CD4-positive, alpha-beta T cell (primary cell): ENCODE results near the gene SMIM1. TPM values are rescaled to one million over a fixed set of nuclear protein-coding genes. Genes with fewer than 3 reads are reported as not detected.

Source experiments
- ATAC-seq: fragments of 200-7000 bp; cut with Tn5 transposase; one replicate; pipeline ENCODE4 v1.10.0; 2022; ENCODE audit warnings: mild to moderate bottlenecking; ENCODE audit not compliant: poor library complexity
- CTCF ChIA-PET: fragments of 350-600 bp; sonication (Branson Sonifier 250); formaldehyde crosslinking; loops from one replicate; lab custom pipeline; 2021; ENCODE audit warnings: antibody characterized with exemption, inconsistent platforms; lab: Charles Lee
- POLR2A ChIA-PET: fragments of 350-600 bp; sonication (Branson Sonifier 250); formaldehyde crosslinking; loops from one replicate; lab custom pipeline; 2021; ENCODE audit warnings: antibody characterized with exemption, inconsistent platforms; lab: Charles Lee
- DNase-seq, 14 experiments: peaks; one replicate each; pipeline ENCODE4 v3.0.0-alpha.2; 2013 to 2020; ENCODE audit warnings: mixed read lengths in 2 of 14
- H3K27ac ChIP-seq, 2 donors: one replicate each; pipeline versions ENCODE4 v1.5.1 to v1.7.0; 2013; ENCODE audit warnings: low read length in 2 of 2, low read depth in 1 of 2, mild to moderate bottlenecking in 1 of 2
- H3K27me3 ChIP-seq, 2 experiments: 1 replicate in 1 of 2; 2 replicates in 1 of 2; pipeline versions ENCODE4 v1.6.1 to v1.7.0; 2013; ENCODE audit warnings: low read length in 2 of 2, control low read depth in 1 of 2, mild to moderate bottlenecking in 1 of 2, moderate library complexity in 1 of 2; ENCODE audit not compliant: insufficient read depth in 2 of 2, control insufficient read depth in 1 of 2
- H3K36me3 ChIP-seq: one replicate; pipeline ENCODE4 v1.6.1; 2013; ENCODE audit warnings: low read length, control low read depth; ENCODE audit not compliant: insufficient read depth
- H3K4me1 ChIP-seq: one replicate; pipeline ENCODE4 v1.6.1; 2013; ENCODE audit warnings: low read length, control low read depth; ENCODE audit not compliant: insufficient read depth
- H3K4me3 ChIP-seq: one replicate; pipeline ENCODE4 v1.5.1; 2013; ENCODE audit warnings: mild to moderate bottlenecking, low read length, moderate library complexity
- H3K9me3 ChIP-seq, 2 experiments: 1 replicate in 1 of 2; 2 replicates in 1 of 2; pipeline versions ENCODE4 v1.6.1 to v1.7.0; 2013; ENCODE audit warnings: low read length in 2 of 2, mild to moderate bottlenecking in 2 of 2, control low read depth in 1 of 2, moderate library complexity in 1 of 2; ENCODE audit not compliant: control insufficient read depth in 1 of 2, insufficient read depth in 1 of 2
- H3K27ac Mint-ChIP-seq: one replicate; pipeline ENCODE4 v1.8.0; 2020; ENCODE audit warnings: mixed read lengths
- H3K27me3 Mint-ChIP-seq: one replicate; pipeline ENCODE4 v1.8.0; 2021; ENCODE audit warnings: mixed read lengths
- H3K36me3 Mint-ChIP-seq: one replicate; pipeline ENCODE4 v1.8.0; 2021; ENCODE audit warnings: low read depth, mixed read lengths
- H3K4me1 Mint-ChIP-seq: one replicate; pipeline ENCODE4 v1.8.0; 2021; ENCODE audit warnings: low read depth, mixed read lengths
- H3K4me3 Mint-ChIP-seq: one replicate; pipeline ENCODE4 v1.8.0; 2020; ENCODE audit warnings: mild to moderate bottlenecking, mixed read lengths
- H3K9me3 Mint-ChIP-seq: one replicate; pipeline ENCODE4 v1.8.0; 2020; ENCODE audit warnings: mixed read lengths
- intact Hi-C, 2 experiments: fragments of 100-400 bp; cut with DNase I in 1 of 2; cut with micrococcal nuclease in 1 of 2; formaldehyde crosslinking; loops; one replicate each; pipeline versions ENCODE4 v1.15.1 to v1.9.0; 2023 to 2025; cut with DNase I, micrococcal nuclease
- total RNA-seq, 174 experiments: library from RNA in 2 of 174; stranded (reverse) in 2 of 174; gene quantifications; one replicate each; pipeline ENCODE4 v1.2.3 and lab custom pipeline; 2021 to 2026
- TF ChIP-seq, protein P1 (sequence below): fragments of 200-600 bp; IDR thresholded peaks from one replicate; pipeline ENCODE4 v1.8.0; 2022; ENCODE audit warnings: antibody characterized with exemption, mild to moderate bottlenecking

The SMIM1 gene
- total RNA-seq, 2 experiments from 2014 or later: 1.8 to 2.6 TPM

DNA sequence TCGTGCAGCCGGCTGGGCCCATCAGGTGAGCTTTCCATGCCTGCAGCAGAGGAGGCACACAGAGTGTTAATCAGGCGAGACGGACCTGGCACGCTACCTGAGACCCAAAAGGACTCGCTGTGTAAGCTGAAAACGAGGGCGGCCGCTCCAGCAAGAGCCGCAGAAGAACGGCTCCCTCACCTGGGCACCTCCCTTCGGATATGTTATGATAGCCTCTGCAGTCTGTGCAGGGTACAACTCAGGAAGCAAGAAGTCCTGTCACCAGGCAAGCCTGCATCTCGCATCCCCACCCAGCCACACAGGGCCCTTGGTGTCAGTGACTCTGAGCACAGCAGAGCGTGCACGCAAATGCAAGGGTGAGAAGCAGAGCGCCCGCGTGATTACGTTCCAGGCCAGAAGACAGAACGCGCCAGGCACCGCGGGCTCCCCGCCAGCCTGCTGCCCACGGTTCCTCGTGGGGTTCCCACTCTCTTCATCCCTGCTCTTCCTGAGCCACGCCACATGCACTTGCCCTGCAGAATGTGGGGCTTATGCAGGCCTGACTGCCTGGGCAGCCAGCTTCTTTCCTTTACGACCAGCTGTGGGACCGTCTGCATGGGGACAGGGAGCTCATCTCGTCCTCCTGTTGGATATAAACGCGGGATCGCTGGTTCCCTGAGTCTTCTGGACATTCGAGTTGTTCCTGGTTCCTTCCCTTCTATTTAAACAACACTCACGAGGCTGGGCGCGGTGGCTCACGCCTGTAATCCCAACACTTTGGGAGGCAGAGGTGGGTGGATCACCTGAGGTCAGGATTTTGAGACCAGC is 44.0 kb downstream of the SMIM1 start:
- Histone ChIP-seq H3K9me3 (peaks cover 0 to 5% of the 10 kb centered on the region in 2 experiments), H3K4me3 (no peak overlapping the region), H3K27ac (no peak overlapping the region), H3K36me3 (peaks cover 40% of the 10 kb centered on the region), H3K27me3 (no peaks in the 10 kb centered on the region), H3K4me1 (no peaks in the 10 kb centered on the region)
- ATAC-seq (no peak), DNase-seq (no peak)
- intact Hi-C loops: no loop called here
- TF ChIP-seq, protein P1, sequence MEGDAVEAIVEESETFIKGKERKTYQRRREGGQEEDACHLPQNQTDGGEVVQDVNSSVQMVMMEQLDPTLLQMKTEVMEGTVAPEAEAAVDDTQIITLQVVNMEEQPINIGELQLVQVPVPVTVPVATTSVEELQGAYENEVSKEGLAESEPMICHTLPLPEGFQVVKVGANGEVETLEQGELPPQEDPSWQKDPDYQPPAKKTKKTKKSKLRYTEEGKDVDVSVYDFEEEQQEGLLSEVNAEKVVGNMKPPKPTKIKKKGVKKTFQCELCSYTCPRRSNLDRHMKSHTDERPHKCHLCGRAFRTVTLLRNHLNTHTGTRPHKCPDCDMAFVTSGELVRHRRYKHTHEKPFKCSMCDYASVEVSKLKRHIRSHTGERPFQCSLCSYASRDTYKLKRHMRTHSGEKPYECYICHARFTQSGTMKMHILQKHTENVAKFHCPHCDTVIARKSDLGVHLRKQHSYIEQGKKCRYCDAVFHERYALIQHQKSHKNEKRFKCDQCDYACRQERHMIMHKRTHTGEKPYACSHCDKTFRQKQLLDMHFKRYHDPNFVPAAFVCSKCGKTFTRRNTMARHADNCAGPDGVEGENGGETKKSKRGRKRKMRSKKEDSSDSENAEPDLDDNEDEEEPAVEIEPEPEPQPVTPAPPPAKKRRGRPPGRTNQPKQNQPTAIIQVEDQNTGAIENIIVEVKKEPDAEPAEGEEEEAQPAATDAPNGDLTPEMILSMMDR: no peak
- no peak overlapping the region for H3K27ac Mint-ChIP-seq
- H3K9me3 Mint-ChIP-seq: no peaks in the 10 kb centered on the region
- H3K4me1 Mint-ChIP-seq: no peaks in the 10 kb centered on the region
- no peaks in the 10 kb centered on the region for H3K27me3 Mint-ChIP-seq
- peaks cover 35% of the 10 kb centered on the region for H3K36me3 Mint-ChIP-seq
- CTCF ChIA-PET: no interaction called here
- POLR2A ChIA-PET: no interaction called here
- no peak overlapping the region for H3K4me3 Mint-ChIP-seq

DNA sequence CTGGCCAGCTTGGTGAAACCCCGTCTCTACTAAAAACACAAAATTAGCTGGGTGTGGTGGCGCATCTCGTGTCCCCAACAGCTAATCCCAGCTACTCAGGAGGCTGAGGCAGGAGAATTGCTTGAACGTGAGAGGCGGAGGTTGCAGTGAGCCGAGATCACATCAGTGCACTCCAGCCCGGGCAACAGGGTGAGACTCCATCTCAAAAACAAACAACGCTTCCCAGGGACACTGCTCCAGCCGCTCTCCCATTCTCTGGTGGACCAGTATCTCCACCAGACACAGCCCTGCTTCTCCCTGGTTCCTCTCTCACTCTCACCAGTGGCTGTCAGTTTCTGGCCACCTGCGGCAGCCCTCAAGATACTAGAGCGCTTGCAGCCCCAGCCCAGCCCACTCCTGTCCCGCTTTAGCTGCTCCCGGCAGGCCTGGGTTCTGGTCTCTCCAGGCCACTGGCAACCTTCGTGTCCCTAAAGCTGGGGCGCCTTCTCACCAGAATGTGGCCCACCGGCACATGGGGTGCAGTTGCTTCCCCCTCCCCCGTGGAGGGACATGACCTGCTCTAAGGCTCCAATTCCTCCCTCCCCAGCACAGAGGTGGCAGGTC is 44.7 kb downstream of the SMIM1 start:
- ChIA-PET POLR2A (no interaction called here), CTCF (no interaction called here)
- no peaks in the 10 kb centered on the region for H3K9me3 Mint-ChIP-seq
- no peak overlapping the region for H3K27ac Mint-ChIP-seq
- no peaks in the 10 kb centered on the region for H3K27me3 ChIP-seq
- TF ChIP-seq, protein P1: no peak
- no peak overlapping the region for H3K4me3 ChIP-seq
- H3K9me3 ChIP-seq: peaks cover 0 to 5% of the 10 kb centered on the region in 2 experiments
- no peaks in the 10 kb centered on the region for H3K4me1 ChIP-seq
- no peaks in the 10 kb centered on the region for H3K27me3 Mint-ChIP-seq
- intact Hi-C loops: no loop called here
- DNase-seq (no peak), ATAC-seq (no peak)
- H3K36me3 Mint-ChIP-seq: peaks cover 42% of the 10 kb centered on the region
- peaks cover 46% of the 10 kb centered on the region for H3K36me3 ChIP-seq
- H3K4me3 Mint-ChIP-seq: no peak overlapping the region
- H3K27ac ChIP-seq: no peak overlapping the region
- no peaks in the 10 kb centered on the region for H3K4me1 Mint-ChIP-seq

DNA sequence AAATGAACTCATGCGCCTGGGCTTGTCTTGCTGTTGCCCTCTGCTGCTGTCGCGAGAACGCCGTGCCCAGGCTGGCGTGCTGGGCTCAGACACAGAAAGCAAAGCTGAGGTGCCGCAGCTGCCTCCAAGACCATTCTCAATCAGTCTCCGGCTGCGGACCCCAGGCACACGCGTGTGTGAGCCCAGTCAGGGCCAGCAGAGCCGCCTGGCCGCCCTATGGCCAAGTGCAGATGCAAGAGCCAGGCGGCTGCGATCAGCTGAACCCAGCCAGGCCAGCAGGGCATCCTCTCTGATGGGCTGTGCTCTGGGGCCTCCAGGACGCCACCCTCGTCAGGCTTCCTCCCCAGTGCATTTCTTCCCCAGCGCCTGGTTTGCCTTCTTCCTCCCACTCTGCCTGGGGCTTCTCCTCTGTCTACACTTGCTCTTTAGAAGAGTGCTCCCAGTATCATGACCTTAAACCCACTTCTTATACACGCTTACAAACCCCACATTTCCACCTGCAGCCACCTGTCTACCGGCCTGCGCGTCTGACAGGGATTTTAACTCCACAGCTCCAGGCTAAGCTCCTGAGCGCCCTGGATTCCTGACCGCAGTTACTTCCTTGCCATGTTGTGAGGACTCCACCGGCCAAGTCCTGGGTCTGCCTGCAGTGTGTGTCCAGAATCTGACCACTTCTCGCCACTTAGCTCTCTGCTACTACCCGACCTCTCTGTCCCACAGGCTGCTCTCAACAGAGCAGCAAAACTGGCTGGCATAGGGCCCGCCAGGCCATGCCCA is 45.5 kb downstream of the SMIM1 start:
- ChIA-PET POLR2A (no interaction called here), CTCF (no interaction called here)
- Histone ChIP-seq H3K27ac (no peak overlapping the region), H3K4me1 (no peaks in the 10 kb centered on the region), H3K27me3 (no peaks in the 10 kb centered on the region), H3K9me3 (peaks cover 0 to 5% of the 10 kb centered on the region in 2 experiments), H3K36me3 (peaks cover 53% of the 10 kb centered on the region), H3K4me3 (no peak overlapping the region)
- ATAC-seq (no peak), DNase-seq (peak in 1 of 14 experiments; percentile 12)
- Mint-ChIP-seq H3K4me3 (no peak overlapping the region), H3K4me1 (no peaks in the 10 kb centered on the region), H3K9me3 (no peaks in the 10 kb centered on the region), H3K36me3 (peaks cover 50% of the 10 kb centered on the region), H3K27me3 (no peaks in the 10 kb centered on the region), H3K27ac (no peak overlapping the region)
- intact Hi-C loops: no loop called here
- TF ChIP-seq, protein P1: no peak
